ENCODE measurements around the gene LUZP2.

- no peak for TF ChIP-seq POLR2A (IDR thresholded peaks at IDR 0.05; ENCODE audit: low read length)
- no peak for TF ChIP-seq GATA1 (IDR thresholded peaks at IDR 0.05; ENCODE audit: low read depth, low read length)
These were observed 393.6 kb downstream of the LUZP2 start for GRCh38 chr11:24890426-24890825.
